RPMI8226 (cell line): ENCODE results near the gene ATP13A2.

Experiments
- DNase-seq: peaks from one replicate; pipeline ENCODE4 v3.0.0-alpha.2; 2015

The ATP13A2 gene

GRCh38 chr1:17031436-17031835 is 19.7 kb upstream of the ATP13A2 start:
- DNase-seq = no peak

DNA sequence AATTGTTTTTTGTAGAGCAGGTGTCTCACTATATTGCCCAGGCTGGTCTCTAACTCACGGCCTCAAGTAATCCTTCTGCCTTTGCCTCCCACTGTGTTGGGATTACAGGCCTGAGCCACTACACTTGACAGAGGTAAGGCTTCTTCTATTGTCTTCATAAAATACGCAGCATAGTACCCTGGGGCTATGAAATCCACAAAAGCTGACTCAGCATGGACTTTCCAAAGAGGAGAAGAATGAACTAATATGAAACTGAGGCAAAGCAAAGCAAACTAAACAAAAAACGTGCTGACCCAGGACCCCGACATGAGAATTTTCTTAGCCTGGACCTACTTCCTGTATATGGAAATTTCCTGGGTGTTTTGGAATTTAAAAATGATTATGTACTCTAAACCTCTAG is 18.5 kb upstream of the ATP13A2 start:
- no peak for DNase-seq

- no peak for DNase-seq
These were observed 17.0 kb upstream of the ATP13A2 start for GRCh38 chr1:17028662-17029188.

- peak; percentile 30 for DNase-seq
These were observed 16.2 kb upstream of the ATP13A2 start for GRCh38 chr1:17027900-17028299.

- no peak for DNase-seq
These were observed 15.7 kb upstream of the ATP13A2 start for GRCh38 chr1:17027403-17027802.

GRCh38 chr1:17024721-17025120 is 13.0 kb upstream of the ATP13A2 start:
- no peak for DNase-seq

- no peak for DNase-seq
These were observed 11.8 kb upstream of the ATP13A2 start for GRCh38 chr1:17023573-17023972.

DNA sequence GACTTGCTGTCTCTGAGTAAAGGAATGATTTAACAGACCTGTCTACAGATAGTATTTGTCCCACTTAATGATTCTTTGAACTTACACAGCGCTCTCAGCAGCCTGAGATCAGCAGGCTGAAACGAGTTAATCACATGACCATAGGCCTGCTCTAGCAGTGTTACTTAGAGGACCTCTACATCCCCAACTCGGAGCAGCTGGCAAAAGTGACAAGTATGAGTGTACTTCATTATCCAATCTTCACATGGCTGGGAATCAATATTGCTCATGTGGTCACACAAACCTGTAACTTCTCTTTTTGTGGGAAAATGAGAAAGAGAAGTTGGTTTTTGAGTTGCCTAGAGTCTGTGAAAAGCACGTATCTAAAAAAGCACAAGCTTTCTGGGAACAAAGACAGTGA is 11.4 kb upstream of the ATP13A2 start:
- no peak for DNase-seq

- DNase-seq = no peak
These were observed 10.2 kb upstream of the ATP13A2 start for GRCh38 chr1:17021896-17022295.

GRCh38 chr1:17020502-17020901 is 8.8 kb upstream of the ATP13A2 start:
- DNase-seq = no peak

DNA sequence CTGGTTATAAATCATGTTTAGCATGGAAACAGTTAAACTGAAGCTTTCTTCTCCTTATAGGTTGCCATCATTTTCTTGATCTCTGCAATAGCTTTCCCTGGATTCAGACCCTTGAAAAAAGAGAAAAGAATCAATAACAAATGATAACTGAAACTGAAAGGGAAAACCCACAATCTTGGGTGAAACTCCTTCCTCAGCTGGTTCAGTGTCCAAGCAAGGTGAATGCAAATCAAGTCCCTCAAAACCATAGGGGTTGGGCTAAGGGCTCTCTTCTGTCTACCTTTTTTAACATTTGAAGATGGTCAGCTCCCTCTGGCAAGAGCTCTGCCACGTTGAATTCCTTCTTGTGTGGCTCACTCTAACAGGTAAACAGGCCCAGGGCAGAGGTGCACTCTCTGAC is 7.1 kb upstream of the ATP13A2 start:
- DNase-seq = peak; percentile 77

DNA sequence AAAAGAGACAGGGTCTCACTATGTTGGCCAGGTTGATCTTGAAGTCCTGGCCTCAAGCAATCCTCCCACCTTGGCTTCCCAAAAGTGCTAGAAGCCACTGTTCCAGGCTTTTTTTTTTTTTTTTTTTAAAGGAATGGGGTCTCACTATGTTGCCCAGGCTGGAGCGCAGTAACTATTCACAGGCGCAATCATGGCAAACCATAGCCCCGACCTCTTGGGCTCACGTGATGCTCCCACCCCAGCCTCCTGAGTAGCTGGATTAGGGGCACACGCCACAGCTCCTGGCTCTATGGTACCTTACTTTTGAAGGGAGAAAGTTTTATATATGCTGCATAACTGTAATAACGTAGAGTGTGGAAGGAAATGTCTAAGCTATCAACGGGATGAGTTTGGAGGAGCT is 5.7 kb upstream of the ATP13A2 start:
- DNase-seq = no peak

- no peak for DNase-seq
These were observed 4.6 kb upstream of the ATP13A2 start for GRCh38 chr1:17016317-17016661.

GRCh38 chr1:17014671-17015567 is 3.2 kb upstream of the ATP13A2 start:
- no peak for DNase-seq

GRCh38 chr1:17013491-17014320 is 2.0 kb upstream of the ATP13A2 start:
- DNase-seq = peak; percentile 76

- DNase-seq = peak; percentile 59
These were observed 1.2 kb upstream of the ATP13A2 start for GRCh38 chr1:17012775-17013490.

DNA sequence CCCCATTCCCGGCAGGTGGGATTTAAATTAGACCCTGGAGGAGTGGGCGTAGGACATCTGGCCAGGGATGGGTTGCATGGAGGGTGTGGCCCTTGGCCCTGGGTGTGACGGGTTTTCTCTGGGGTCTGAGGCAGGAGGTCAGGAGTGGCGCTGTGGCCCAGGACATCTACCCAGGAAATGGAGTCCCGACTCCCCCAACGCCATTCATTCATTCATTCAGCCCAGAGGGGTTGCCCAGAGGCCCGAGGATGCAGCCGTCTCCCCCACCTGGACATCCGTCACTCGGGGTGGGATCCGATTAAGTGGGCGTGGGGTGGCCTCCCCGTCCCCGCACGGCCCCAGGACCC is 663 bp downstream of the ATP13A2 start:
- DNase-seq = no peak

GRCh38 chr1:17009706-17010105 is 2.0 kb downstream of the ATP13A2 start:
- DNase-seq = peak; percentile 38

DNA sequence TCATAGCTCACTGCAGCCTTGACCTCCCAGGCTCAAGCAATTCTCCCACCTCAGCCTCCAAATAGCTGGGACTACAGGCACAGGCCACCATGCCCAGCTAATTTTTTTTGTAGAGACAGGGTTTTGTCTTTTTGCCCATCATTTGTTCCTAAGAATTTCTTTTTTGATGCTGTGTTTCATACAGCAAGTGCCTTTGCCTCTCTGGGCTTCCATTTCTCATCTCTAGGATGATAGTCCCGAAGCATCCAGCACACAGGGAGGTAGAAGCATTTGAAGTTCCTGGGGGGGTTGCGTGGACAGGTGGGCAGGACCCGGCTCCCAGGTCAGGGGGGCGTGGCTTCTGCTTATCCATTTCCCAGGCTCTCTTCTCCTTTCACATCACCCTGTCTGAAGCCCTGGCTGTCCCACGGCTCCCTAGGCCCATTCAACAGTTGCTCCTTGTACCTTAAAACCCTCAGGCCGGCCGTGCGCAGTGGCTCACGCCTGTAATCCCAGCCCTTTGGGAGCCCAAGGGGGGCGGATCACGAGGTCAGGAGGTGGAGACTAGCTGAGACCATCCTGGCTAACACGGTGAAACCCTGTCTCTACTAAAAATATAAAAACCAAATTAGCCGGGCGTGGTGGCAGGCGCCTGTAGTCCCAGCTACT is 3.4 kb downstream of the ATP13A2 start:
- DNase-seq = no peak

- no peak for DNase-seq
These were observed 4.6 kb downstream of the ATP13A2 start for GRCh38 chr1:17007121-17007520.

GRCh38 chr1:17005365-17005740 is 6.4 kb downstream of the ATP13A2 start:
- DNase-seq = no peak

DNA sequence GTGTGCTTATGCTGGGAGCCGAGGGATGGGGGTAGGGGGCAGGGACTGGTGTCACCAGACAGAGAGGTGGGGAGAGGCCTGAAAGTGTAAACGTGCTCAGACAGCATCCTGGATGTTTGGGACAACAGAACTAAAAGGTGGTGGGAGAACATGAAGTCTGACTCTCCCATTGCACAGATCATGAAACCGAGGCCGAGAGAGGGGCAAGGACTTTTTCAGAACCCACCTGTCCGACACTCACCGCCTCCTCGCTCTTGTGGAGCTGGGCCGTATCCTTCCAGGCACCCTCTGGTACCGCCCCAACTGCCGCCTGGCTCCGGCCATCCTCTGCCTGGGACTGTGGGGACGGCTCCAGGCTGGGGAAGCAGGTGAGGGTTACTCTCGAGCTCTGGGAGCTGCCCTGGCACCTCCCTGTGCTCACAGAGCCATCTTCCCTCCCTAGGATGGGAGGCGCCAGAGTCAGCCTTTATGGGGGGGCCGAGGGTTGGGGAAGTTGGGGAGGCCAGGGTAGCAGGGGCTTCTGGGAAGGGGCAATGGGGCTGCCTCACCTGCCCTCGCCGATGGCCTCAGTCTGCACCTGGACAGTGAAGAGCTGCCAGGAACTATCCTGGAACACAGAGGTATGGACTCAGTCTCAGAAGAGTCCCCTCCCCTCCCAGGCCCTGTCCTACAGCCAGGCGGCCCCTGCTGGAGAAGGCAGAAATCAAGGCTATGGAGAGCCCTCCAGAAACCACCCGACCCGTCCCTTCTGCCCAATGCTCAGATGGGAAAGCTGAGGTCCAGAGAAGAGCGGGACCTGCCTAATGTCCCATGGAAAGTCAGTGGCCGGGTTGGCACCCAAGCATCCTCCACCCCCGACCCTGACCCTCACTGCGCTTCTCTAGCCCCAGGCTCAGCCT is 7.0 kb downstream of the ATP13A2 start:
- DNase-seq = no peak
